Activated B cell treated with CpG ODN at 0.5 μM for 24 hours (primary cell): Measurements from ENCODE around the gene KCNAB2. TPM values are rescaled to one million over a fixed set of nuclear protein-coding genes. Genes with fewer than 3 reads are reported as not detected.

Experiments used
- ATAC-seq: fragments of 200-7000 bp; cut with Tn5 transposase; one replicate; pipeline ENCODE4 v1.10.0; 2021; ENCODE audit warnings: low read depth, mild to moderate bottlenecking, moderate library complexity
- CTCF ChIA-PET: fragments of 350-600 bp; sonication (Branson Sonifier 250); formaldehyde crosslinking; loops from one replicate; lab custom pipeline; 2021; ENCODE audit warnings: antibody characterized with exemption; lab: Charles Lee
- POLR2A ChIA-PET: fragments of 350-600 bp; sonication (Branson Sonifier 250); formaldehyde crosslinking; loops from one replicate; lab custom pipeline; 2021; ENCODE audit warnings: antibody characterized with exemption; lab: Charles Lee
- DNase-seq: peaks from one replicate; pipeline ENCODE4 v3.0.0; 2022
- H3K27ac Mint-ChIP-seq: one replicate; pipeline ENCODE4 v1.8.0; 2020; ENCODE audit warnings: mixed read lengths
- H3K27me3 Mint-ChIP-seq: one replicate; pipeline ENCODE4 v1.8.0; 2021; ENCODE audit warnings: mixed read lengths
- H3K36me3 Mint-ChIP-seq: one replicate; pipeline ENCODE4 v1.8.0; 2021; ENCODE audit warnings: low read depth, mixed read lengths
- H3K4me1 Mint-ChIP-seq: one replicate; pipeline ENCODE4 v1.8.0; 2021; ENCODE audit warnings: mixed read lengths
- H3K4me3 Mint-ChIP-seq: one replicate; pipeline ENCODE4 v1.8.0; 2020; ENCODE audit warnings: mild to moderate bottlenecking, mixed read lengths
- H3K9me3 Mint-ChIP-seq: one replicate; pipeline ENCODE4 v1.8.0; 2020; ENCODE audit warnings: mixed read lengths
- intact Hi-C: fragments of 100-400 bp; cut with micrococcal nuclease; formaldehyde crosslinking; loops from one replicate; pipeline ENCODE4 v1.15.1; 2024
- total RNA-seq: library from RNA; stranded (reverse); gene quantifications from 2 replicates; pipeline ENCODE4 v1.2.3, GENCODE V29; 2022
- TF ChIP-seq, protein P1 (sequence below): fragments of 200-600 bp; IDR thresholded peaks from one replicate; pipeline ENCODE4 v1.8.0; 2022; ENCODE audit warnings: antibody characterized with exemption, mild to moderate bottlenecking

The KCNAB2 gene
- total RNA-seq, 1 donor from 2014 or later: 121 TPM

DNA sequence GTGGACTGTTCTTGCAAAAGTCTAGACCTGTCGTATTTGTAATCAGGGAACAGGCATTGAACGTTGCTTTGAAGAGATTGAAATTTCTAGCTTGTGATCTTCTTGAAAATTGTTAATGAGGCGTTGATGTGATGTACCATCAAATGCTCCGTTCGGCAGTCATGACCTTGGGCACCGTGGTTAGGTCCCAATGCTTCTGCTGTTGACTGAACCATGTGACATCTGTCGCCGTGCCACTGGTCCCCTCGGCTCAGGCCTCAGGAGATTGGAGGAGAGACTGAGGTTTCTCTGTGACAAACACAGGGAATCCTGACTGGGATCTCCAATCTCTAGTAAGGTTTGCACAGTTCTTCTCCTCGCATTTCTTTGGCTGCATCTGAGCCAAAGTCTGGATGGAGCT, 18.1 kb upstream of the KCNAB2 start:
- DNase-seq (no peak), ATAC-seq (no peak)
- CTCF ChIA-PET: interaction anchor here (0.8 kb wide), 1 partner anchor 19 kb away, joined by 3 read pairs; no protein-coding TSS in a partner anchor
- Mint-ChIP-seq H3K27me3 (no peaks in the 10 kb centered on the region), H3K4me3 (peak overlapping the region; percentile 86), H3K9me3 (no peaks in the 10 kb centered on the region), H3K36me3 (peaks cover 14% of the 10 kb centered on the region), H3K4me1 (peaks cover 81% of the 10 kb centered on the region), H3K27ac (peak overlapping the region; percentile 90)
- TF ChIP-seq, protein P1, sequence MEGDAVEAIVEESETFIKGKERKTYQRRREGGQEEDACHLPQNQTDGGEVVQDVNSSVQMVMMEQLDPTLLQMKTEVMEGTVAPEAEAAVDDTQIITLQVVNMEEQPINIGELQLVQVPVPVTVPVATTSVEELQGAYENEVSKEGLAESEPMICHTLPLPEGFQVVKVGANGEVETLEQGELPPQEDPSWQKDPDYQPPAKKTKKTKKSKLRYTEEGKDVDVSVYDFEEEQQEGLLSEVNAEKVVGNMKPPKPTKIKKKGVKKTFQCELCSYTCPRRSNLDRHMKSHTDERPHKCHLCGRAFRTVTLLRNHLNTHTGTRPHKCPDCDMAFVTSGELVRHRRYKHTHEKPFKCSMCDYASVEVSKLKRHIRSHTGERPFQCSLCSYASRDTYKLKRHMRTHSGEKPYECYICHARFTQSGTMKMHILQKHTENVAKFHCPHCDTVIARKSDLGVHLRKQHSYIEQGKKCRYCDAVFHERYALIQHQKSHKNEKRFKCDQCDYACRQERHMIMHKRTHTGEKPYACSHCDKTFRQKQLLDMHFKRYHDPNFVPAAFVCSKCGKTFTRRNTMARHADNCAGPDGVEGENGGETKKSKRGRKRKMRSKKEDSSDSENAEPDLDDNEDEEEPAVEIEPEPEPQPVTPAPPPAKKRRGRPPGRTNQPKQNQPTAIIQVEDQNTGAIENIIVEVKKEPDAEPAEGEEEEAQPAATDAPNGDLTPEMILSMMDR: no peak
- POLR2A ChIA-PET: interaction anchor here (0.6 to 4.1 kb wide), 3 partner anchors 35 to 573 kb away, joined by 6 to 73 read pairs (median 7); partner anchors contain the start of genes NOL9 and NPHP4
- intact Hi-C loops: loop anchor here (2.0 to 5.0 kb wide), 3 partner anchors 15 to 760 kb away; partner anchors contain the start of genes ACOT7 and CAMTA1

DNA sequence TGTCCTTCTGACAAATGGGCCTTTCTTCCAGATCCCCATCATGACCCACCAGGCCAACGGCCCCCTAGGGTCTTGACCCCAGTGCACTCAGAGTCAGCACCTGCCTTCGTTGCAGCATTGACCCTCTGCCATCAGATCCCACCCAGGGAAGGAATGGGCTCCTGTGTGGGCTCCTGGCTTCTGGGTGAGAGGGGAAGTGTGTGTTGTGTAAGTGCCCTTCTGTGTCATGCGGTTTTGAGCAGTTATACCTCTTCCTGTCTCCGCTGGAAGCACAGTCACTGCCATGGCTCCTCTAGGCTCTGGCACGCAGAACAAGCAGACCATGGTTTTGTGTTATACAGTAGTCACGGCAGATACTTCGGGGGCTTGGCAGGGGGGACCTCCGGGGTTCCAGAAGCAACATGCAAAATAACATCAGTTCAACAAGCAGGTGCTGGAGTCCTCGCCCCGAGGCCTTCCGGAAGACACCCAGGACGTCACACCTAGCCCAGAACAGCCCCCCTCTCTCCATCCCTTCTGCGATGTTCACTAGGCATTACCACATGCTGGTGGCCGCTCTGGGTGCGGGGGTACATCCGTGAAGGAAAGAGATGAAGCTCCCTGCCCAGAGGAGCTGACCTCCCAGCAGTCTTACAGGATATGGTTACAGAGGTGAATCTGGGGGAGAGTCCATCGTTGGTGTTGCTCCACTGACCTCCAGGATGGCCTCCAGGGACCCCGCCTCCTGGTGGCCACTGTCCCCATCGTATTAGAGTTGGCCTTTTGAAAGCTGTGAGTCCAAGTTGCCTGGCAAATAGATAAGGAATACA, 17.4 kb upstream of the KCNAB2 start:
- peaks cover 87% of the 10 kb centered on the region for H3K4me1 Mint-ChIP-seq
- ChIA-PET POLR2A (interaction anchor here (1.2 to 4.1 kb wide), 2 partner anchors 35 to 36 kb away, joined by 7 to 73 read pairs; partner anchors contain the start of gene NPHP4), CTCF (no interaction called here)
- H3K36me3 Mint-ChIP-seq: peaks cover 19% of the 10 kb centered on the region
- DNase-seq (peak; percentile 37), ATAC-seq (peak; percentile 34)
- peak overlapping the region; percentile 86 for H3K4me3 Mint-ChIP-seq
- intact Hi-C loops: loop anchor here (5.0 kb wide), 2 partner anchors 364 to 759 kb away; partner anchors contain the start of genes ACOT7 and CAMTA1
- TF ChIP-seq, protein P1: no peak
- no peaks in the 10 kb centered on the region for H3K27me3 Mint-ChIP-seq
- no peaks in the 10 kb centered on the region for H3K9me3 Mint-ChIP-seq
- H3K27ac Mint-ChIP-seq: peak overlapping the region; percentile 90

DNA sequence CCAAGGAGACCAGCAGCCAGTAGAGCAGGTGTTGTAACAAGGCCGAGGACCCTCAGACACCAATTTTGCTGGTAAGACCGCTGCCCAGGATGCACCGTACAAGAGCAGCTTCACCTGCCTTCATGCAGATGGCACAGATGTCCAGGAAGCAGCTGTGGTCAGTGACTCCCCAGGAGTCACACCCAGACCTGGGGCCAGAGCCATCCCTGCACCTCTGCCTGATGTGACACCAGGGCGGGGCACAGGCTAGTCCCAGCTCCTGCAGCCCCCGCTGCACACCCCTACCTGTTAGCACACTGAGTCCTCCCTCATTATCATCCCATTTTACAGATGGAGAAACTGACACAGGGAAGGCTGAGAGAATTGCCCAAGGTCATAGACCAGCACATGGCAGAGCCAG, 16.3 kb upstream of the KCNAB2 start:
- ChIA-PET POLR2A (interaction anchor here (0.9 to 1.2 kb wide), 2 partner anchors 36 to 206 kb away, joined by 3 to 7 read pairs; partner anchors contain the start of gene NPHP4), CTCF (no interaction called here)
- DNase-seq (no peak), ATAC-seq (no peak)
- no peak overlapping the region for H3K27ac Mint-ChIP-seq
- H3K9me3 Mint-ChIP-seq: no peaks in the 10 kb centered on the region
- TF ChIP-seq, protein P1: no peak
- no peaks in the 10 kb centered on the region for H3K27me3 Mint-ChIP-seq
- intact Hi-C loops: loop anchor here (5.0 kb wide), 2 partner anchors 363 to 758 kb away; partner anchors contain the start of genes ACOT7 and CAMTA1
- peaks cover 83% of the 10 kb centered on the region for H3K4me1 Mint-ChIP-seq
- peaks cover 20% of the 10 kb centered on the region for H3K36me3 Mint-ChIP-seq
- no peak overlapping the region for H3K4me3 Mint-ChIP-seq

DNA sequence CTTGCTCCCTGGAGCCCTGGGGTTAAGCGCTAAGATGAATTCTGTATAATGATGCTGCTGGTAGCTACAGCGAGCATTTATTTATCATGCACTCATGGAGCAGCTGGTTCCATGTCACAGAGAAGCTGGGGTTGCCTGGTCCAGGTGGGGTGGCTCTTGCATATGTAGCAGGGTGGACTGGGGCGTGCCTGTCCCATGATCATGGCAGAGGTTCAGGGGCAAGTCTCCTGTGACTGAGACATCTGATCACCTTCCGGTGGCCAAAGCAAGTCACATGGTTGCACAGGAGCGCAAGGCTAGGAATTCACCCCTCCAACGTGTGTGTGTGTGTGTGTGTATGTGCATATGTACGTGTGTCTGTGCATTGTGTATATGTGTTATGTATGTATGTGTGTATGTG, 15.6 kb upstream of the KCNAB2 start:
- TF ChIP-seq, protein P1: no peak
- DNase-seq (no peak), ATAC-seq (no peak)
- intact Hi-C loops: no loop called here
- peaks cover 82% of the 10 kb centered on the region for H3K4me1 Mint-ChIP-seq
- no peaks in the 10 kb centered on the region for H3K9me3 Mint-ChIP-seq
- ChIA-PET POLR2A (interaction anchor here (0.9 kb wide), 1 partner anchor 205 kb away, joined by 3 read pairs; no protein-coding TSS in a partner anchor), CTCF (no interaction called here)
- H3K4me3 Mint-ChIP-seq: peak overlapping the region; percentile 6
- H3K27ac Mint-ChIP-seq: no peak overlapping the region
- H3K36me3 Mint-ChIP-seq: peaks cover 26% of the 10 kb centered on the region
- no peaks in the 10 kb centered on the region for H3K27me3 Mint-ChIP-seq
